Keratinocyte (primary cell): ENCODE results near the gene ITGA3. TPM values are rescaled to one million over a fixed set of nuclear protein-coding genes. Genes with fewer than 3 reads are reported as not detected.

Experiments used
- DNase-seq: peaks from one replicate; pipeline ENCODE4 v3.0.0-alpha.2; 2011; ENCODE audit warnings: low read depth, missing footprints, low spot score
- FAIRE-seq: peaks from 2 replicates; lab custom pipeline; 2011; peaks lifted over from hg19 to GRCh38; lab: Jason Lieb, UNC
- H2AFZ ChIP-seq: 2 replicates; pipeline ENCODE4 v1.6.0; 2012; ENCODE audit warnings: low read length, control low read depth, inconsistent platforms; ENCODE audit not compliant: control insufficient read depth
- H3K27ac ChIP-seq: 2 replicates; pipeline ENCODE4 v1.5.1; 2011; ENCODE audit warnings: low read length; ENCODE audit not compliant: control insufficient read depth, insufficient read depth
- H3K27me3 ChIP-seq: 3 replicates; pipeline ENCODE4 v1.6.0; 2011; ENCODE audit warnings: low read length; ENCODE audit not compliant: control insufficient read depth, insufficient read depth; ENCODE audit errors: extremely low read depth
- H3K36me3 ChIP-seq, 2 experiments: 2 replicates in 1 of 2; 3 replicates in 1 of 2; pipeline ENCODE4 v1.5.1; 2011; ENCODE audit warnings: low read length in 2 of 2, mild to moderate bottlenecking in 1 of 2; ENCODE audit not compliant: control insufficient read depth in 2 of 2, insufficient read depth in 2 of 2; ENCODE audit errors: extremely low read depth in 1 of 2
- H3K4me1 ChIP-seq: 3 replicates; pipeline ENCODE4 v1.5.1; 2011; ENCODE audit warnings: low read length; ENCODE audit not compliant: control insufficient read depth, insufficient read depth; ENCODE audit errors: extremely low read depth
- H3K4me2 ChIP-seq: 3 replicates; pipeline ENCODE4 v1.6.0; 2011; ENCODE audit warnings: low read depth, low read length; ENCODE audit not compliant: control insufficient read depth, insufficient read depth; ENCODE audit errors: extremely low read depth
- H3K4me3 ChIP-seq, 3 experiments: fragments of 200-600 bp in 1 of 3; sonication (generic) in 1 of 3; 2 replicates in 2 of 3; 3 replicates in 1 of 3; pipeline ENCODE4 v1.5.1; 2011 to 2016; ENCODE audit warnings: low read length in 3 of 3, mild to moderate bottlenecking in 3 of 3, control low read depth in 2 of 3, inconsistent platforms in 1 of 3, low read depth in 1 of 3, mixed read lengths in 1 of 3, mixed run types in 1 of 3, moderate library complexity in 1 of 3; ENCODE audit not compliant: control insufficient read depth in 2 of 3, insufficient read depth in 2 of 3; ENCODE audit errors: extremely low read depth in 1 of 3
- H3K79me2 ChIP-seq: 2 replicates; pipeline ENCODE4 v1.6.0; 2012; ENCODE audit warnings: low read length; ENCODE audit not compliant: control insufficient read depth, insufficient read depth
- H3K9ac ChIP-seq: 3 replicates; pipeline ENCODE4 v1.6.0; 2011; ENCODE audit warnings: low read length; ENCODE audit not compliant: control insufficient read depth, insufficient read depth; ENCODE audit errors: extremely low read depth
- H3K9me1 ChIP-seq: 3 replicates; pipeline ENCODE4 v1.6.0; 2011; ENCODE audit warnings: low read length; ENCODE audit not compliant: control insufficient read depth, insufficient read depth; ENCODE audit errors: extremely low read depth
- H3K9me3 ChIP-seq: 2 replicates; pipeline ENCODE4 v1.5.1; 2012; ENCODE audit warnings: low read depth, low read length; ENCODE audit not compliant: control insufficient read depth
- H4K20me1 ChIP-seq: 3 replicates; pipeline ENCODE4 v1.6.0; 2011; ENCODE audit warnings: low read length; ENCODE audit not compliant: control insufficient read depth, insufficient read depth; ENCODE audit errors: extremely low read depth
- EZH2 ChIP-seq: IDR thresholded peaks from one replicate; pipeline ENCODE4 v1.6.1; 2012; ENCODE audit warnings: inconsistent platforms, mild to moderate bottlenecking, low read length, moderate library complexity
- dilution Hi-C: fragments of 300-500 bp; cut with MboI; formaldehyde crosslinking; loops from one replicate; pipeline ENCODE4 v1.7.0; 2020; ENCODE audit warnings: low sequenced_read_pairs; ENCODE audit not compliant: extremely low pct_ligation_motif_present
- polyA plus RNA-seq, 5 experiments: library from polyadenylated mRNA; depleted of rRNA in 3 of 5; stranded (reverse) in 3 of 5; stranded (forward) in 1 of 5; unstranded in 1 of 5; fragments of >200 nt; gene quantifications; 1 replicate in 1 of 5; 2 replicates in 3 of 5; 3 replicates in 1 of 5; pipeline versions ENCODE4 v1.2.1 to v1.2.3, GENCODE V29; 2011 to 2012; ENCODE audit warnings: missing spikeins in 2 of 5, low read depth in 1 of 5, low replicate concordance in 1 of 5
- TF ChIP-seq, protein P1 (sequence below), 3 experiments: IDR thresholded peaks in 1 of 3; conservative IDR thresholded peaks in 1 of 3; optimal IDR thresholded peaks in 1 of 3; 2 replicates in 2 of 3; 3 replicates in 1 of 3; pipeline versions ENCODE3 to v1.5.1; 2011; ENCODE audit warnings: low read length in 3 of 3, mild to moderate bottlenecking in 3 of 3, moderate library complexity in 2 of 3, control low read depth in 1 of 3, inconsistent platforms in 1 of 3; ENCODE audit not compliant: insufficient read depth in 2 of 3; ENCODE audit errors: extremely low read depth in 1 of 3

ITGA3 gene
- polyA plus RNA-seq, 1 donor (not counting 4 experiments of a cell fraction or from before 2014, with no cell fraction given) = 427 TPM

DNA sequence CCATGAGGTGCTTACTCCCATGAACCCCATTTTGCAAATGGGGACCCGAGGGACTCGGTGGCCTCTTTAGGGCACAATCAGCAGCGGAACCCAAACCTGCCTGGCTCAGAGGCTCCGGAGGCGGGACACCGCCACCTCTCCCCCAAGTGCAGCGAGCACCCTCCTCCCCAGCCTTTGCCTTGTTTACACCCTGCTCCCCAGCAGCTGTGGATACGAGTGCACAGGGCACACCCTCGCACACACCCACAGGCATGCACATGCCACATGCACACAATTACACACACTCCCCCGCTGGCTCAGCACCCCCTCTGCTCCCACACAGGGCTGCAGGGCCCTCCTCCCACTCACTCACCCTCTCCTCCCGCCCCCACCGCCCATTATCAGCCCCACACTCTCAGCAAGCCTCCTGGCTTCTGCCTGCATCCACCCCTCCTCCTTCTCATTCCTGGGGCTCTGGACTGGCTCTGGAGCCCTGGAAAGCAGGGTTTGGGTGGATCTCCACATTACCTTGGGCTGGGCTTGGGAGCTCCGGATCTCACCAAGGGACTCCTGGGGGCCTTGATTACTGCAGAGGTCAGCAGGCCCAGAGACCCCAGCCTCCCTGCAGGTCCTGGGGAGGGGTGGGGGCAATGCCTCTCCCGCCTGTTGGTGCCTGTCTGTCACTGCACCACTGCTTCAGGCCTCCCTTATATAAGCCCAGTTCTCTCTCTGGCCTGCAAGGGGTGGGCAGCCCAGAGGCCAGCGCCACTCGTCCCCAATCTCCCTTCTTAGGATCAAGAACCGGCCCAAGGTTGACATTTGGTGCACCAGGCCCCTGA, 45.6 kb downstream of the ITGA3 start:
- no peak overlapping the region for H3K27ac ChIP-seq
- H3K4me2 ChIP-seq = peak overlapping the region; percentile 53
- H3K36me3 ChIP-seq = peaks cover 0 to 2% of the 10 kb centered on the region in 2 experiments
- no peak overlapping the region for H3K9ac ChIP-seq
- DNase-seq (no peak), FAIRE-seq (no peak)
- H3K4me3 ChIP-seq = no peak overlapping the region
- dilution Hi-C loops = no loop called here
- TF ChIP-seq EZH2 = no peak
- TF ChIP-seq, protein P1, sequence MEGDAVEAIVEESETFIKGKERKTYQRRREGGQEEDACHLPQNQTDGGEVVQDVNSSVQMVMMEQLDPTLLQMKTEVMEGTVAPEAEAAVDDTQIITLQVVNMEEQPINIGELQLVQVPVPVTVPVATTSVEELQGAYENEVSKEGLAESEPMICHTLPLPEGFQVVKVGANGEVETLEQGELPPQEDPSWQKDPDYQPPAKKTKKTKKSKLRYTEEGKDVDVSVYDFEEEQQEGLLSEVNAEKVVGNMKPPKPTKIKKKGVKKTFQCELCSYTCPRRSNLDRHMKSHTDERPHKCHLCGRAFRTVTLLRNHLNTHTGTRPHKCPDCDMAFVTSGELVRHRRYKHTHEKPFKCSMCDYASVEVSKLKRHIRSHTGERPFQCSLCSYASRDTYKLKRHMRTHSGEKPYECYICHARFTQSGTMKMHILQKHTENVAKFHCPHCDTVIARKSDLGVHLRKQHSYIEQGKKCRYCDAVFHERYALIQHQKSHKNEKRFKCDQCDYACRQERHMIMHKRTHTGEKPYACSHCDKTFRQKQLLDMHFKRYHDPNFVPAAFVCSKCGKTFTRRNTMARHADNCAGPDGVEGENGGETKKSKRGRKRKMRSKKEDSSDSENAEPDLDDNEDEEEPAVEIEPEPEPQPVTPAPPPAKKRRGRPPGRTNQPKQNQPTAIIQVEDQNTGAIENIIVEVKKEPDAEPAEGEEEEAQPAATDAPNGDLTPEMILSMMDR (optimal IDR thresholded peaks at IDR 0.05 in 1 of 3, IDR thresholded peaks at IDR 0.05 in 1 of 3, conservative IDR thresholded peaks at IDR 0.05 in 1 of 3; ENCODE audit: extremely low read depth in 1 of 3, insufficient read depth in 2 of 3, low read length in 3 of 3) = peak in 1 of 3 experiments; percentile 18
- H3K4me1 ChIP-seq = peaks cover 23% of the 10 kb centered on the region
- no peaks in the 10 kb centered on the region for H4K20me1 ChIP-seq
- no peaks in the 10 kb centered on the region for H3K9me3 ChIP-seq
- H3K27me3 ChIP-seq = no peaks in the 10 kb centered on the region
- no peaks in the 10 kb centered on the region for H3K9me1 ChIP-seq
- H2AFZ ChIP-seq = no peak overlapping the region
- H3K79me2 ChIP-seq = no peaks in the 10 kb centered on the region

DNA sequence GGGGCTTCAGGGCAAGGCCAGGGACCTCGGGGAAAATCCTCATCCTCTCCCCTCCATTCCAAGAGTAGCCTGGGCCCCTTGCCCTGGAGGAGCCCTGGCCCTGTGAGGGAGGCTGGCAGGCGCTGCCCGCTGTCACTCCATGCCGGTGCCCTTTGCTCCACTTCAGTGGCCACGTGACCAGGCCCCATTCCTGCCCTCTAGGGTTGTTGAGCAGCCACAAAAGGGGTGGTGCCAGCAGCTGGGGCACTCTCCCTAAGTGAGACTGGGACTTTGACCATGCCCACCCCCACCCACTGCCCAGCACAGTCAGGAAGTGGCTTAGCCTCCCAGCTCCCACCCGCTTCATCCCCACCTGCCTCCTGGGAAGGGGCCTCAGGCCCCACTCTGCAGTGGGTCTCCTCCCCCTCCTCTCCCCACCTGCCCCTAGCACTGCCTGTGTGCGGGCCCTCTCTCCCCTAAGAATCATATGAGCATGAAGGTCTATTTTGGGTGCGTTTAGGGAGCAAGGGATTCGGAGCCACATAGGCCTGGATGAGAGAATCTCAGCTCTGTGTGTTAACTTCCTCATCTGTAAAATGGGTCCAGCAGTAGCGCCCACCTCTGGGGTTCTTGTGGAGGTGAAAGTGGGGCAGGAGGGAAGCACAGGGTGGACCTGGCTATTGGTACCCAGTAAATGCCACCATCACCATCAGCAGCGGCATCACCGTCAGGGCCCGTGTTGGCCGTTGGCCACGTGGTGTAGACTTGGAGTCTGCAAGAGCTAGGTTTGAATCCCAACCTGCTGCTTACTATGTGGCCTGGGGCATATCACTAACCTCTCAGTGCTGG, 46.5 kb downstream of the ITGA3 start:
- H3K27me3 ChIP-seq = no peaks in the 10 kb centered on the region
- dilution Hi-C loops = no loop called here
- H3K9ac ChIP-seq = no peak overlapping the region
- no peaks in the 10 kb centered on the region for H3K9me3 ChIP-seq
- H3K4me2 ChIP-seq = no peak overlapping the region
- H3K27ac ChIP-seq = no peak overlapping the region
- TF ChIP-seq, protein P1 (optimal IDR thresholded peaks at IDR 0.05 in 1 of 3, IDR thresholded peaks at IDR 0.05 in 1 of 3, conservative IDR thresholded peaks at IDR 0.05 in 1 of 3; ENCODE audit: extremely low read depth in 1 of 3, insufficient read depth in 2 of 3, low read length in 3 of 3) = no peak
- no peak for TF ChIP-seq EZH2
- no peaks in the 10 kb centered on the region for H3K9me1 ChIP-seq
- H3K79me2 ChIP-seq = no peaks in the 10 kb centered on the region
- H3K4me3 ChIP-seq = no peak overlapping the region
- DNase-seq (no peak), FAIRE-seq (no peak)
- H4K20me1 ChIP-seq = no peaks in the 10 kb centered on the region
- peaks cover 25% of the 10 kb centered on the region for H3K4me1 ChIP-seq
- H3K36me3 ChIP-seq = peaks cover 0 to 2% of the 10 kb centered on the region in 2 experiments
- no peak overlapping the region for H2AFZ ChIP-seq
